OCI-LY3 (cell line): Measurements from ENCODE around the gene PLSCR4.
"Not testable (repeated sequence)": the region's sequence is repeated elsewhere in the genome, so short reads cannot be mapped to it uniquely, and the experiment has no call there.

Source experiments
- H2AFZ ChIP-seq: fragments of 200-600, 300-600 bp; shearing (Covaris generic); 2 replicates; pipeline ENCODE4 v1.6.0; 2014; ENCODE audit warnings: antibody characterized with exemption, low read depth, low read length
- H3K27ac ChIP-seq: fragments of 200-600, 300-600 bp; sonication (generic); 2 replicates; pipeline ENCODE4 v1.5.1; 2014; ENCODE audit warnings: mild to moderate bottlenecking, low read length, moderate library complexity, mixed read lengths
- H3K27me3 ChIP-seq: fragments of 200-600, 300-600 bp; sonication (generic); 2 replicates; pipeline ENCODE4 v1.6.1; 2014; ENCODE audit warnings: low read depth, low read length, mixed read lengths
- H3K36me3 ChIP-seq: fragments of 200-600, 300-600 bp; sonication (generic); replicated peaks from 2 replicates; pipeline ENCODE3; 2014; ENCODE audit warnings: low read depth, low read length, mixed read lengths
- H3K4me1 ChIP-seq: fragments of 300-600, 200-600 bp; sonication (generic); 2 replicates; pipeline ENCODE4 v1.6.1; 2014; ENCODE audit warnings: low read length, mixed read lengths
- H3K4me2 ChIP-seq: fragments of 200-600, 300-600 bp; sonication (generic); 2 replicates; pipeline ENCODE4 v1.6.1; 2014; ENCODE audit warnings: low read length, mixed read lengths
- H3K4me3 ChIP-seq: fragments of 300-600, 200-600 bp; sonication (generic); 2 replicates; pipeline ENCODE4 v1.5.1; 2014; ENCODE audit warnings: antibody characterized with exemption, mild to moderate bottlenecking, low read length, moderate library complexity
- H3K79me2 ChIP-seq: fragments of 300-600, 200-600 bp; shearing (Covaris generic); 2 replicates; pipeline ENCODE4 v1.6.1; 2014; ENCODE audit warnings: mild to moderate bottlenecking, low read length, mixed read lengths
- H3K9ac ChIP-seq: fragments of 300-600, 200-600 bp; shearing (Covaris generic); 2 replicates; pipeline ENCODE4 v1.6.0; 2014; ENCODE audit warnings: mild to moderate bottlenecking, low read length, moderate library complexity
- H3K9me3 ChIP-seq: fragments of 200-600, 300-600 bp; shearing (Covaris generic); 2 replicates; pipeline ENCODE4 v1.6.1; 2014; ENCODE audit warnings: low read length, mixed read lengths; ENCODE audit not compliant: insufficient read depth
- H4K20me1 ChIP-seq: fragments of 200-600, 300-600 bp; sonication (generic); 2 replicates; pipeline ENCODE4 v1.6.1; 2016; ENCODE audit warnings: low read length, mixed read lengths; ENCODE audit not compliant: insufficient read depth
- CTCF ChIP-seq: fragments of 200-600, 300-600 bp; sonication (generic); IDR thresholded peaks from 2 replicates; pipeline ENCODE4 v1.5.1; 2014; ENCODE audit warnings: antibody characterized with exemption, low read length, low read depth
- EZH2phosphoT487 ChIP-seq: fragments of 200-600 bp; shearing (Covaris generic); IDR thresholded peaks from 2 replicates; pipeline ENCODE4 v1.6.1; 2018; ENCODE audit warnings: antibody characterized with exemption, mixed run types, low read depth

Gene PLSCR4

GRCh38 chr3:146256851-146257486 is 6.1 kb upstream of the PLSCR4 start:
- H3K27me3 ChIP-seq, result no peaks in the 10 kb centered on the region
- H3K36me3 ChIP-seq, result no peaks in the 10 kb centered on the region
- no peaks in the 10 kb centered on the region for H3K4me1 ChIP-seq
- H3K27ac ChIP-seq, result no peak overlapping the region
- no peak overlapping the region for H3K4me3 ChIP-seq
- no peak overlapping the region for H3K9ac ChIP-seq
- H3K9me3 ChIP-seq, result no peaks in the 10 kb centered on the region
- no peaks in the 10 kb centered on the region for H4K20me1 ChIP-seq
- H2AFZ ChIP-seq, result no peak overlapping the region
- H3K79me2 ChIP-seq, result no peaks in the 10 kb centered on the region
- no peak overlapping the region for H3K4me2 ChIP-seq
- TF ChIP-seq EZH2phosphoT487 (no peak), CTCF (no peak)

- H2AFZ ChIP-seq, H3K27ac ChIP-seq, H4K20me1 ChIP-seq, H3K27me3 ChIP-seq, H3K9me3 ChIP-seq, H3K4me3 ChIP-seq, H3K9ac ChIP-seq, H3K4me1 ChIP-seq, H3K79me2 ChIP-seq, H3K36me3 ChIP-seq, H3K4me2 ChIP-seq: not testable (repeated sequence)
Observed at GRCh38 chr3:146252445-146252844, 1.5 kb upstream of the PLSCR4 start.

- H3K27ac ChIP-seq, result no peak overlapping the region
- no peaks in the 10 kb centered on the region for H3K27me3 ChIP-seq
- peaks cover 4% of the 10 kb centered on the region for H3K4me1 ChIP-seq
- no peak overlapping the region for H3K9ac ChIP-seq
- H4K20me1 ChIP-seq, result no peaks in the 10 kb centered on the region
- no peaks in the 10 kb centered on the region for H3K9me3 ChIP-seq
- no peak overlapping the region for H3K4me2 ChIP-seq
- no peak overlapping the region for H3K4me3 ChIP-seq
- no peak overlapping the region for H2AFZ ChIP-seq
- TF ChIP-seq EZH2phosphoT487, result no peak
- no peak for TF ChIP-seq CTCF
- no peaks in the 10 kb centered on the region for H3K79me2 ChIP-seq
- no peaks in the 10 kb centered on the region for H3K36me3 ChIP-seq
Observed at GRCh38 chr3:146249921-146250320, 984 bp downstream of the PLSCR4 start.

GRCh38 chr3:146247911-146248310 is 3.0 kb downstream of the PLSCR4 start:
- Histone ChIP-seq H3K4me2 (no peak overlapping the region), H3K27ac (no peak overlapping the region), H3K36me3 (no peaks in the 10 kb centered on the region), H3K9ac (no peak overlapping the region), H2AFZ (no peak overlapping the region), H3K4me3 (no peak overlapping the region), H3K27me3 (no peaks in the 10 kb centered on the region), H4K20me1 (no peaks in the 10 kb centered on the region), H3K9me3 (no peaks in the 10 kb centered on the region), H3K79me2 (no peaks in the 10 kb centered on the region), H3K4me1 (peaks cover 4% of the 10 kb centered on the region)
- no peak for TF ChIP-seq CTCF
- TF ChIP-seq EZH2phosphoT487, result no peak
